Stimulated activated CD8-positive, alpha-beta memory T cell treated with anti-CD3 and anti-CD28 coated beads, Interleukin-12 subunit alpha, Interleukin-12 subunit beta, amount 100 ng/mL, for 24 hours (primary cell): Measurements from ENCODE around the gene TGFB1I1.
"Not testable (repeated sequence)": the region's sequence is repeated elsewhere in the genome, so short reads cannot be mapped to it uniquely, and the experiment has no call there.

Experiments
- DNase-seq: peaks from one replicate; pipeline ENCODE4 v3.0.0-alpha.2; 2020; ENCODE audit errors: extremely low read depth

TGFB1I1 gene

GRCh38 chr16:31471241-31471874 is 594 bp upstream of the TGFB1I1 start:
- no peak for DNase-seq

- no peak for DNase-seq
Observed at GRCh38 chr16:31472709-31473203, 804 bp downstream of the TGFB1I1 start.

GRCh38 chr16:31473264-31473984 is 1.5 kb downstream of the TGFB1I1 start:
- DNase-seq: no peak

- DNase-seq: no peak
Observed at GRCh38 chr16:31474173-31474714, 2.3 kb downstream of the TGFB1I1 start.

- DNase-seq: no peak
Observed at GRCh38 chr16:31474773-31475738, 3.1 kb downstream of the TGFB1I1 start.

GRCh38 chr16:31475946-31476302 is 4.0 kb downstream of the TGFB1I1 start:
- DNase-seq: no peak

DNA sequence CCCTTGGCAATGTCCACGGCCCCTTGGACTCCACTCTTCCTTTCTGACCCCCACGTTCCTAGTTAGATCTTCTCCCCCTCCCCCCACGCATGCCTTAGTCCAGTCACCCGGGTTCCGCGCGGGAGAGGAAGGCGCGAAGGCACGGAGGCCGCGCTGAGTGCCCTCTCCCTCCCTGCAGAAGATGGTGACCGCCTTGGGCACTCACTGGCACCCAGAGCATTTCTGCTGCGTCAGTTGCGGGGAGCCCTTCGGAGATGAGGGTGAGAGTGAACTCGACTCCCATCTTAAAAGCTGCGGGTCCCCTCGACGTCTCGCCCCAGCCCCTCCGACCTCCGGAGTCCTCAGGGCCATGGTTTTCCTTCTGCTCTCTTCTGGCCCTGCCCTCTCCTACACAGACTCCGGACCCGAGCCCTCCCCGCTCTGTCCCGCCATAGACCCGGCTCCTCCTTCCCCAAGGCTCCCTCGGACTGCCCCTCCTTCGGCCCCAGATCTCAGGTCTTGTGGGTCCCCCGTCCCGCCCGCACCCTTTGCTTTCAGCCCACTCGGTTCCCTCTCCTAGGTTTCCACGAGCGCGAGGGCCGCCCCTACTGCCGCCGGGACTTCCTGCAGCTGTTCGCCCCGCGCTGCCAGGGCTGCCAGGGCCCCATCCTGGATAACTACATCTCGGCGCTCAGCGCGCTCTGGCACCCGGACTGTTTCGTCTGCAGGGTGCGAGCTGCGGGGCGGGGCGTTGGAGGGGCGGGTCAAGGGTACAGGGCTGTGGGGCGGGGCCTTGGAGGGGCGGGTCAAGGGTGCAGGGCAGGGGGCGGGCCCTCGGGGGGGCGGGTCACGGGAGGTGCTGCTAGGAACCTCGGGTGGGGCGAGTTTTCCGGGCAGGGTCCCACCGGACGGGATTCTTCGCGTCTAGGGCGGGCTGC is 4.6 kb downstream of the TGFB1I1 start:
- peak; percentile 75 for DNase-seq

- no peak for DNase-seq
Observed at GRCh38 chr16:31477220-31478216, 5.6 kb downstream of the TGFB1I1 start.

GRCh38 chr16:31478956-31479355 is 7.0 kb downstream of the TGFB1I1 start:
- DNase-seq: no peak

- DNase-seq: no peak
Observed at GRCh38 chr16:31479751-31480150, 7.8 kb downstream of the TGFB1I1 start.

GRCh38 chr16:31480851-31481536 is 9.0 kb downstream of the TGFB1I1 start:
- no peak for DNase-seq

DNA sequence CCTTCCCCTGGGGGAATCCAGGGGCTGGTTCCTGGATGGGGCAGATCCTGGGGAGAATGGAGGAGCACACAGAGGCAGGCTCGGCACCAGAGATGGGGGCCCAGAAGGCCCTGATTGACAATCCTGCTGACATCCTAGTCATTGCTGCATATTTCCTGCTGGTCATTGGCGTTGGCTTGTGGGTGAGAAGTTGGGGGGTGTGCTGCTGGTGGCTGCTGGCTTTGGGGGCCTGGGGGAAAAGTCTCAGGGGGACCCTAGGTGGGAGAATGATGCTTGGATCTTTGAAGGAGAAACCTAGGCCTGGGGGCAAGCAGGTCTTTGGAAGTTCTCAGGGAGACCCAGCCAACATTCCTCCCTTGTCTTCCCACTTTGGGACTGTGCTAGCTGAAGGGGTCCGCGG is 11.1 kb downstream of the TGFB1I1 start, which contains the start of gene SLC5A2:
Gene SLC5A2 (plus strand): TSS at position 43 of the 400 bp plus-strand sequence. CDS start 14 bp downstream, at position 57.
- no peak for DNase-seq

DNA sequence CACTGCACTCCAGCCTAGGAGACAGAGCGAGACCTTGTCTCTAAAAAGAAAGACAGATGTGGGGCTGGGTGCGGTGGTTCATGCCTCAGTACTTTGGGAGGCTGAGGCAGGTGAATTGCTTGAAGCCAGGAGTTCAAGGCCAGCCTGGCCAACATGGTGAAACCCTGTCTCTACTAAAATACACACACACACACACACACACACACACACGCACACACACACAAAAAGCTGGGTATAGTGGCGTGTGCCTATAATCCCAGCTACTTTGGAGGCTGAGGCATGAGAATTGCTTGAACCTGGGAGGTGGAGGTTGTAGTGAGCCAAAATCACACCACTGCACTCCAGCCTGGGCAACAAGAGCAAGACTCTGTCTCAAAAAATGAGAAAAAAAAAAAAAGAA is 12.1 kb downstream of the TGFB1I1 start:
- DNase-seq: not testable (repeated sequence)

- DNase-seq: no peak
Observed at GRCh38 chr16:31484491-31485171, 12.7 kb downstream of the TGFB1I1 start.

DNA sequence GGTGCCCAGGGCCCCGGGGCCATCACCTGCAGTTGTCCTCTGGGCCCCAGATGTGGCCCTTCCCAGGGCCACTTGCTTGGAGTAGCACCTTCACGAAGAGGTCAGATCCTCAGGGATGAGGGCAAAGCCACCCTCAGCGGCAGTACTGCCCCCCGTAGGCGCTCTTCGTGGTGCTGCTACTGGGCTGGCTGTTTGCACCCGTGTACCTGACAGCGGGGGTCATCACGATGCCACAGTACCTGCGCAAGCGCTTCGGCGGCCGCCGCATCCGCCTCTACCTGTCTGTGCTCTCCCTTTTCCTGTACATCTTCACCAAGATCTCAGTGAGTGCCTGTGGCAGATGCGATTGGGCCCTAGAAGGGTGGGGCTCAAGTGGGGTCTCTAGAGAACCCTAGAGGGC is 13.6 kb downstream of the TGFB1I1 start:
- no peak for DNase-seq

- no peak for DNase-seq
Observed at GRCh38 chr16:31486045-31486444, 14.1 kb downstream of the TGFB1I1 start.

- DNase-seq: no peak
Observed at GRCh38 chr16:31487071-31487719, 15.2 kb downstream of the TGFB1I1 start.
